Hepatocyte (in vitro differentiated cells): ENCODE data around the gene FZD8.

Experiments used
- EZH2 ChIP-seq: fragments of 200-600 bp; sonication (generic); IDR thresholded peaks from 2 replicates; pipeline ENCODE4 v1.6.1; 2016; ENCODE audit warnings: antibody characterized with exemption, mild to moderate bottlenecking, borderline replicate concordance
- EZH2phosphoT487 ChIP-seq: fragments of 200-600 bp; sonication (generic); IDR thresholded peaks from one replicate; pipeline ENCODE4 v1.6.1; 2018; ENCODE audit warnings: antibody characterized with exemption, mild to moderate bottlenecking, low read depth, moderate library complexity; ENCODE audit not compliant: unreplicated experiment, severe bottlenecking
- TF ChIP-seq, protein P1 (sequence below): fragments of 200-600 bp; sonication (generic); IDR thresholded peaks from 2 replicates; pipeline ENCODE4 v1.5.1; 2016; ENCODE audit warnings: antibody characterized with exemption, mild to moderate bottlenecking; ENCODE audit not compliant: poor library complexity

GRCh38 chr10:35641676-35642034 lies 441 bp downstream of the FZD8 start:
- TF ChIP-seq, protein P1, sequence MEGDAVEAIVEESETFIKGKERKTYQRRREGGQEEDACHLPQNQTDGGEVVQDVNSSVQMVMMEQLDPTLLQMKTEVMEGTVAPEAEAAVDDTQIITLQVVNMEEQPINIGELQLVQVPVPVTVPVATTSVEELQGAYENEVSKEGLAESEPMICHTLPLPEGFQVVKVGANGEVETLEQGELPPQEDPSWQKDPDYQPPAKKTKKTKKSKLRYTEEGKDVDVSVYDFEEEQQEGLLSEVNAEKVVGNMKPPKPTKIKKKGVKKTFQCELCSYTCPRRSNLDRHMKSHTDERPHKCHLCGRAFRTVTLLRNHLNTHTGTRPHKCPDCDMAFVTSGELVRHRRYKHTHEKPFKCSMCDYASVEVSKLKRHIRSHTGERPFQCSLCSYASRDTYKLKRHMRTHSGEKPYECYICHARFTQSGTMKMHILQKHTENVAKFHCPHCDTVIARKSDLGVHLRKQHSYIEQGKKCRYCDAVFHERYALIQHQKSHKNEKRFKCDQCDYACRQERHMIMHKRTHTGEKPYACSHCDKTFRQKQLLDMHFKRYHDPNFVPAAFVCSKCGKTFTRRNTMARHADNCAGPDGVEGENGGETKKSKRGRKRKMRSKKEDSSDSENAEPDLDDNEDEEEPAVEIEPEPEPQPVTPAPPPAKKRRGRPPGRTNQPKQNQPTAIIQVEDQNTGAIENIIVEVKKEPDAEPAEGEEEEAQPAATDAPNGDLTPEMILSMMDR: no peak
- no peak for TF ChIP-seq EZH2phosphoT487
- no peak for TF ChIP-seq EZH2
